ENCODE measurements around the gene MTMR12. TPM values are rescaled to one million over a fixed set of nuclear protein-coding genes. Genes with fewer than 3 reads are reported as not detected.
A peak's percentile ranks its signal among the peaks of the same experiment; 100 is the strongest.

Gene MTMR12
- total and polyA plus RNA-seq, 11 donors, result 3.4 to 28.7 (median 19.4) TPM

- 0% methylated on average over 18 to 34 of the region's 34 CpGs for WGBS, 4 donors
- H3K36me3 ChIP-seq, result no peaks in the 10 kb centered on the region
- no peaks in the 10 kb centered on the region for H3K9me3 ChIP-seq
- no peak for TF ChIP-seq CTCF (IDR thresholded peaks at IDR 0.05)
- no peak for TF ChIP-seq POLR2A (IDR thresholded peaks at IDR 0.05)
- H3K27ac ChIP-seq, result peak overlapping the region; percentile 95 to 100 (median 98)
- ATAC-seq (peak in 3 of 4 donors; percentile 23 to 50 (median 26)), DNase-seq (peak; percentile 68 to 84 (median 79))
- intact Hi-C loops (cut with DNase I), result loop anchor here in 7 of 10 donors (1.0 to 10.0 kb wide), 6 partner anchors 32 to 137 kb away; partner anchors contain the start of gene GOLPH3 (in 1 of the 7)
- H3K4me1 ChIP-seq, result peaks cover 4 to 54% (median 41%) of the 10 kb centered on the region in 12 donors
- no peaks in the 10 kb centered on the region for H3K27me3 ChIP-seq
- H3K4me3 ChIP-seq, result peak overlapping the region; percentile 70 to 100 (median 90)
Measured at GRCh38 chr5:32312197-32312594, 543 bp downstream of the MTMR12 start.

DNA sequence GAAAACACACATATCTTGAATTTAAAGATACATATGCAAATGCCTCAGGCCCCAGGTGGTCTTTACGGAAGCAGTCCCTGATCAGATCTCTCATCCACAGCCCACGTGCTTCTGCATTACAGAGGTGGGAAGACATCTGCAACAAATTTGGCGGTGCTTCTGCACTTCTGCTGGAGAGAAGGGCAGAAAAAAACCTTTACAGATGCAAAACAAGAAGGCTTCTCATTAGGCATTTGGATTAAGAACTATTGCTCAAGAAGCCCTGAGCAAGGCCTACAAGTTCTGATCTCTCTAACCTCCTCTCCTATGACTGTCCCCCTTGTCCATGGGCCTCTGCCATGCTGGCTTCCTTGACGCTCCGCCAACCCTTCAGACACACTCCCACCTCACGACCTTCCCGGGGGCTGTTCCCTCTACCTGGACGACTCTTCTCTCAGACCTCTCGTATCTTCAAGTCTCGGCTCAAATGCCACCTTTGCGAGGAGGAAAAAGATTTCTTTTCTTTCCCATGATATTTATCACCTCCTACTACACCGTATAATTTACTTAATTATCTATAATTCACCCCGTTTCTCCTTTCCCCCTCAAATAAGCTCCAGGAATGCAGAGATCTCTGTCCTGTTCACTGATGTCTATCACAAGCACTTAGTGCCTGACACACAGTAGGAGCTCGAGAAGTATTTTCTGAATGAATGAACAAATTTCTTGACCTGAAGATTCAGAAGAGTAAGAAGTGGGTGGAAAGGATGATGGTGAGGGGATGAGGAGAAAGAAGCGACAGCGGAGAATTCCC, 1.1 kb downstream of the MTMR12 start:
- Histone ChIP-seq H3K9me3 (no peaks in the 10 kb centered on the region), H3K27me3 (no peaks in the 10 kb centered on the region), H3K36me3 (no peaks in the 10 kb centered on the region), H3K27ac (peak overlapping the region; percentile 95 to 100 (median 98)), H3K4me1 (peaks cover 4 to 55% (median 43%) of the 10 kb centered on the region in 12 donors), H3K4me3 (peak overlapping the region; percentile 70 to 100 (median 90))
- intact Hi-C loops (cut with DNase I), result loop anchor here in 7 of 10 donors (1.0 to 10.0 kb wide), 6 partner anchors 31 to 137 kb away; partner anchors contain the start of gene GOLPH3 (in 1 of the 7)
- DNase-seq (no peak), ATAC-seq (no peak)
- TF ChIP-seq CTCF (IDR thresholded peaks at IDR 0.05), result no peak
- WGBS, 4 donors, result 28 to 31% (median 29%) methylated on average over 16 of the region's 16 CpGs

DNA sequence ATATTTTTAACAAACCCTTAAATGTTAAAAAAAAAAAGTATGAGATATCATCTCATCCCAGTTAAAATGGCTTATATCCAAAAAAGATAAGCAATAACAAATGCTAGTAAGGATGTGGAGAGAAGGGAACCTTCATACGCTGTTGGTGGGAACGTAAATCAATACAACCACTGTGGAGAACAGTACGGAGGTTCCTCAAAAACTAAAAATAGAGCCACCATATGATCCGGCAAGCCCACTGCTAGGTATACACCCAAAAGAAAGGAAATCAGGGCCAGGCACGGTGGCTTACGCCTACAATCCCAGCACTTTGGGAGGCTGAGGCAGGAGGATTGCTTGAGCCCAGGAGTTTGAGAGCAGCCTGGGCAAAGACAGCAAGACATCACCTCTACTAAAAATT, 3.0 kb downstream of the MTMR12 start:
- ATAC-seq, result no peak

More for the DNA sequence above, 3.0 kb downstream of the MTMR12 start:
- DNase-seq, result no peak
- 63 to 72% (median 70%) methylated on average over 6 of the region's 6 CpGs for WGBS, 4 donors
- no peaks in the 10 kb centered on the region for H3K36me3 ChIP-seq
- peak overlapping the region in 1 of 12 donors; percentile 46 for H3K27ac ChIP-seq
- H3K4me1 ChIP-seq, result peaks cover 4 to 63% (median 44%) of the 10 kb centered on the region in 12 donors
- H3K9me3 ChIP-seq, result no peaks in the 10 kb centered on the region
- no peaks in the 10 kb centered on the region for H3K27me3 ChIP-seq
- H3K4me3 ChIP-seq, result no peak overlapping the region
- TF ChIP-seq POLR2A (IDR thresholded peaks at IDR 0.05) (no peak), CTCF (IDR thresholded peaks at IDR 0.05) (no peak)
- intact Hi-C loops (cut with DNase I), result loop anchor here in 7 of 10 donors (2.0 to 10.0 kb wide), 5 partner anchors 32 to 77 kb away; no protein-coding TSS in a partner anchor
